Measurements from ENCODE around the gene SNRPD2. TPM values are rescaled to one million over a fixed set of nuclear protein-coding genes. Genes with fewer than 3 reads are reported as not detected.
"Not testable (repeated sequence)": the region's sequence is repeated elsewhere in the genome, so short reads cannot be mapped to it uniquely, and the experiment has no call there.

SNRPD2 gene
- total RNA-seq, 1 donor from 2014 or later: 88.4 TPM

GRCh38 chr19:45705115-45705514 is 13.4 kb upstream of the SNRPD2 start:
- DNase-seq: no peak

- DNase-seq: no peak
Observed at GRCh38 chr19:45701676-45702075, 9.9 kb upstream of the SNRPD2 start.

- DNase-seq: peak; percentile 86
Observed at GRCh38 chr19:45693106-45693788, 1.5 kb upstream of the SNRPD2 start.

GRCh38 chr19:45692187-45693105 is 693 bp upstream of the SNRPD2 start, which contains the start of gene QPCTL:
Gene QPCTL, plus strand, starts transcription at chr19:45692666. Its CDS starts 38 bp downstream, at chr19:45692704.
- DNase-seq: peak; percentile 98

- no peak for DNase-seq
Observed at GRCh38 chr19:45687599-45687998, 4.2 kb downstream of the SNRPD2 start.

GRCh38 chr19:45685045-45685444 is 6.7 kb downstream of the SNRPD2 start:
- DNase-seq: not testable (repeated sequence)

GRCh38 chr19:45682908-45683307 is 8.8 kb downstream of the SNRPD2 start:
- no peak for DNase-seq

- DNase-seq: no peak
Observed at GRCh38 chr19:45682117-45682516, 9.6 kb downstream of the SNRPD2 start.

- peak; percentile 79 for DNase-seq
Observed at GRCh38 chr19:45681391-45682015, 10.2 kb downstream of the SNRPD2 start.

GRCh38 chr19:45677351-45678230 is 14.2 kb downstream of the SNRPD2 start:
- DNase-seq: peak; percentile 77

- no peak for DNase-seq
Observed at GRCh38 chr19:45676851-45677263, 14.9 kb downstream of the SNRPD2 start.

GRCh38 chr19:45674946-45675345 is 16.8 kb downstream of the SNRPD2 start:
- DNase-seq: no peak

GRCh38 chr19:45670670-45671453 is 20.9 kb downstream of the SNRPD2 start:
- peak; percentile 44 for DNase-seq

GRCh38 chr19:45668342-45668871 is 23.3 kb downstream of the SNRPD2 start:
- DNase-seq: no peak

GRCh38 chr19:45667620-45668341 is 24.0 kb downstream of the SNRPD2 start, which contains the start of gene GIPR:
Gene GIPR, plus strand, starts transcription at chr19:45668221. Its CDS starts 1,300 bp downstream, at chr19:45669521.
- no peak for DNase-seq

GRCh38 chr19:45664575-45664974 is 27.2 kb downstream of the SNRPD2 start:
- DNase-seq: no peak

GRCh38 chr19:45663800-45664199 is 28.0 kb downstream of the SNRPD2 start:
- no peak for DNase-seq

GRCh38 chr19:45660636-45661035 is 31.1 kb downstream of the SNRPD2 start:
- no peak for DNase-seq

- no peak for DNase-seq
Observed at GRCh38 chr19:45659096-45659729, 32.5 kb downstream of the SNRPD2 start.
